HUES48 (cell line): ENCODE data around the gene PHLPP1.

Source experiments
- H3K27ac ChIP-seq: one replicate; pipeline ENCODE4 v1.7.0; 2013; ENCODE audit warnings: low read depth, low read length, inconsistent platforms
- H3K27me3 ChIP-seq: 2 replicates; pipeline ENCODE4 v1.6.1; 2013; ENCODE audit warnings: mild to moderate bottlenecking, low read length; ENCODE audit not compliant: control insufficient read depth, insufficient read depth
- H3K36me3 ChIP-seq: 2 replicates; pipeline ENCODE4 v1.6.1; 2013; ENCODE audit warnings: low read length; ENCODE audit not compliant: control insufficient read depth, insufficient read depth
- H3K4me1 ChIP-seq: 2 replicates; pipeline ENCODE4 v1.6.1; 2013; ENCODE audit warnings: mild to moderate bottlenecking, low read length; ENCODE audit not compliant: control insufficient read depth, insufficient read depth
- H3K4me3 ChIP-seq: 2 replicates; pipeline ENCODE4 v1.5.1; 2013; ENCODE audit warnings: mild to moderate bottlenecking, low read depth, low read length
- H3K9ac ChIP-seq: 2 replicates; pipeline ENCODE4 v1.6.1; 2013; ENCODE audit warnings: mild to moderate bottlenecking, low read depth, low read length, moderate library complexity
- H3K9me3 ChIP-seq: 2 replicates; pipeline ENCODE4 v1.6.1; 2013; ENCODE audit warnings: low read length; ENCODE audit not compliant: control insufficient read depth, insufficient read depth

Gene PHLPP1

DNA sequence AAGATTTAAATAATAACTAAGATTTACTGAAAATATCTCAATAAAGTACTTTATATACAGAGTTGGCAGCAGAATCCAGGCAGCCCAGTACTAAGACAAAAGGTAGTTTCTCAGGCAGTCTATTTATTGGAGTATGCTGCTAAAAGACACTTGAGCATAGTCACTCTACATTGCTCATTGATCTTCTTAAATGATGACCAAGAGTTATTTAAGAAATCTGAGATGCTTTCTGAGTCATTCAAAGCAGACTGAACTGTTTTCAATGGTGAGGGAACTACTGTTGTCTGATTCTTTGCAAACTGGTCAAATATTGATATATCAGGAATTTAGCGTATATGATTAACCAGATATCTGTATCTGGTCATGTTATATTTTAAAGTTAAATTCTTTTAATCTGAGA is 133.6 kb downstream of the PHLPP1 start:
- H3K27me3 ChIP-seq, result no peaks in the 10 kb centered on the region
- H3K4me3 ChIP-seq, result no peak overlapping the region
- H3K9ac ChIP-seq, result no peak overlapping the region
- no peaks in the 10 kb centered on the region for H3K9me3 ChIP-seq
- no peak overlapping the region for H3K27ac ChIP-seq
- no peaks in the 10 kb centered on the region for H3K36me3 ChIP-seq
- H3K4me1 ChIP-seq, result peaks cover 24% of the 10 kb centered on the region

DNA sequence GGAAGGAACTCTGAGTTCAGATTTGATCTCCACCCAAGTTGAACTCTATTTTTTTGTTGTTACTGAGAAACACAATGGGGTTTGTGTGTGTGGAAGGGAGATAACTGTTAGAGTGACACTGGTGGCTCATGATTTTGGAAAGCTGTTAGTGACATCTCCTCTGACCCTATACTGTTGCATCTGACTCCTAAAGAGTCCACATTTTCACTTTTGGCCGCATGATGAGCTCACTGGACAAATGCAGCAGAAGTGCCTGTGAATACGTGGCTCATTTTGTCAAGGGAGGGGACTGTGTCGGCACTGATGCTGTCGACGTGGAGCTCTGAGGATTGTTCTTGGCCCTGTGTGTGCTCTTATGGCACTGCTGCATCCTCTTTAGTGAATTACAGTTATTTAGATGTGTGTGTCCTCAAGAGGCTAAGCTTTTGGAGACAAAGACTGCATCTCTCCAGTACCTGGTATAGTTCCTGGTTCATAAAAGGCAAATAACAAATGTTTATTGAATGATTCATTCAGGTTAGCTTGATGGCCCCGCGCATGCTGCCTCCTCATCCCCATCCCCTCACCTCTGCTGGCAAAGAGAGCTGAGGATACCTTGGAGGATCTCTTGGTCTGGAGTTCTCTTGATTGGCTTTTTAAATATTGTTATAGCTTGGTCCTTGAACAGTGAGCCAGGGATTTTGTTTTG is 135.4 kb downstream of the PHLPP1 start:
- Histone ChIP-seq H3K4me1 (peaks cover 12% of the 10 kb centered on the region), H3K27ac (no peak overlapping the region), H3K36me3 (no peaks in the 10 kb centered on the region), H3K9me3 (no peaks in the 10 kb centered on the region), H3K9ac (no peak overlapping the region), H3K4me3 (no peak overlapping the region), H3K27me3 (no peaks in the 10 kb centered on the region)

DNA sequence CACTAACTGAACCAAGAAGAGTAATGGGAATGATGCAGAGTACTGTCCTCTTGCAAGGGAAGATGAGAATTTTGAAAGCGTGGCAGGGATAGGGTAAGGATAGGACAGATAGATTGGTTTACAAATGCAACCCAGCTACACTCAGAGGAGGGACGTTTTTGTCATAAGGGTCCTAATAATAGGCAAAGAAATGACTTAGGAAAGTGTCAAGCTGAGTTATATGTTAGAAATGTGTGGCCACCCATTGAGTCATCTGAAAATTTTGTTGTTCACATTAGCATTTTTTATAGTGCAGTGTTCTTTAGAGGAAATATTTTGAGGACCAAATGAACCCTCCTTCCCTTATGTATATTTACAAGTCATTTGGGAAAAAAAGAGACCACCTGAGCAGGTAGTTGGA is 137.5 kb downstream of the PHLPP1 start:
- Histone ChIP-seq H3K4me3 (no peak overlapping the region), H3K27me3 (no peaks in the 10 kb centered on the region), H3K4me1 (peaks cover 12% of the 10 kb centered on the region; the same call in 1 of the 2 replicates), H3K27ac (no peak overlapping the region), H3K9ac (no peak overlapping the region), H3K9me3 (no peaks in the 10 kb centered on the region), H3K36me3 (0 out of 2 replicates have a peak, but pooled peaks cover 3% of the 10 kb centered on the region)

DNA sequence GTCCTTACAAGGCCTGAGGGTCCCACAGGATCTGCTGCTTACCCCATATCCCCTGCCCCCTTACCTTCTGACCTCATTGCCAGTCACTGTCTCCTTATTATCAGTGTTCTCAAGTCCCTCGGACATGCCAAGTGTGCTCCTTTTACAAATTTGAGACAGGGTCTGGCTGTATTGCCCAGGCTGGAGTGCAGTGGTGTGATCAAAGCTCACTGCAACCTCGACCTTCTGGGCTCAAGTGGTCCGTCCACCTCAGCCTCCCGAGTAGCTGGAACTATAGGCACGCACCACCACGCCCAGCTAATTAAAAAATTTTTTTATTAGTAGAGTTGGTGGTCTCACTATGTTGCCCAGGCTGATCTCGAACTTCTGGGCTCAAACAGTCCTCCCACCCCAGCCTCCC is 141.0 kb downstream of the PHLPP1 start:
- Histone ChIP-seq H3K9ac (no peak overlapping the region), H3K9me3 (no peaks in the 10 kb centered on the region), H3K27me3 (no peaks in the 10 kb centered on the region), H3K27ac (no peak overlapping the region), H3K36me3 (peaks cover 15% of the 10 kb centered on the region), H3K4me3 (no peak overlapping the region), H3K4me1 (peaks cover 12% of the 10 kb centered on the region; the same call in 1 of the 2 replicates)

DNA sequence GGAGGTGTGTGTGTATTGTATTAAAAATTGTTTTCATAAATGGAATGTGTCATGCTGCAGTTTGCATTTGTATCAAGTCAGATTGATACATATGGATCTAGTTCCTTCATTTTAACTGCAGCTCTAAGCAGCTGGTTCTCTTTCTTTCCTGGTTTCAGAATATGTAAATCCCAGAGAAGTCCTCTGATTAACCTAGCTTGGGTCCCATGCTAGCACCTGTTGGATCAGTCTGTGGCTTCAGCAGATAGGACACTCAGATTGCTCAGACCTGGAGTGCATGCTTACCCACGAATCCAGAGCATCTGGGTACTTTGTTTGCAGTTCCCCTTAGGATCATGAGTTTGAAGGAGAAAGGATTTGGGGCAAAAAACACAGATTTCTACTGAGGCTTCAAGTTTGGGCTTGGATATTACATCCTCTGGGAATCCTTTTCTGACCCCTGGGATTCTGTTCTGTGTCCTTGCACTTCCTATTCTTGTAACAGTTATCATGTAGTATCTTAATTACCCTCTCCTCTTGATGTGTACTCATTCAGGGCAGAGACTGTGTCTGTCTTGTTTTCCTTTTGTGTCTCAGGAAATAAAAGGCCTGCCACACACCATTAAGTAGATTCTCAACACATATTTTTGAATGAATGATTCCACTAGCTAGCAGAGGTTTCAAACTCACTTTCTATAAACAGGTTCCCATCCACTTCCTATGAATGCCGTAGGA is 142.1 kb downstream of the PHLPP1 start:
- peaks cover 12% of the 10 kb centered on the region; the same call in 1 of the 2 replicates for H3K4me1 ChIP-seq
- no peak overlapping the region for H3K27ac ChIP-seq
- H3K4me3 ChIP-seq, result no peak overlapping the region
- H3K36me3 ChIP-seq, result peaks cover 20% of the 10 kb centered on the region
- no peak overlapping the region for H3K9ac ChIP-seq
- H3K27me3 ChIP-seq, result no peaks in the 10 kb centered on the region
- no peaks in the 10 kb centered on the region for H3K9me3 ChIP-seq

DNA sequence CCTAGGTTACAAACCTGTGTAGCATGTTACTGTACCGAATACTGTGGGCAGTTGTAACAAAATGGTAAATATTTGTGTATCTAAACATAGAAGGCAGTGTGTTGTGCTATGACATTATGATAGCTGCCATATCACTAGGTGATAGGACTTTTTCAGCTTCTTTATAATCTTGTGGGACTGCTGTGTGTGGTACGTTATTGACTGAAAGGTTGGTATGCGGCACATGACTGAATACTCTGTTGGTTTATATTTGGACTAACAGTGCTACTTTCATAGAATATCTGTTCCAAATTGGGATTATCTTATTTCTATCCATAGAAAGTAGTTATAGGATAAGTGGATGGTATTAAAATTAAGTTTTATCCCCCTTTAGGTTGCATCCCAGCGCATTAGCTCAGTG is 144.7 kb downstream of the PHLPP1 start:
- no peak overlapping the region for H3K9ac ChIP-seq
- H3K9me3 ChIP-seq, result no peaks in the 10 kb centered on the region
- H3K4me3 ChIP-seq, result no peak overlapping the region
- no peaks in the 10 kb centered on the region for H3K27me3 ChIP-seq
- peaks cover 23% of the 10 kb centered on the region for H3K36me3 ChIP-seq
- 0 out of 2 replicates have a peak, but pooled peaks cover 9% of the 10 kb centered on the region for H3K4me1 ChIP-seq
- no peak overlapping the region for H3K27ac ChIP-seq

DNA sequence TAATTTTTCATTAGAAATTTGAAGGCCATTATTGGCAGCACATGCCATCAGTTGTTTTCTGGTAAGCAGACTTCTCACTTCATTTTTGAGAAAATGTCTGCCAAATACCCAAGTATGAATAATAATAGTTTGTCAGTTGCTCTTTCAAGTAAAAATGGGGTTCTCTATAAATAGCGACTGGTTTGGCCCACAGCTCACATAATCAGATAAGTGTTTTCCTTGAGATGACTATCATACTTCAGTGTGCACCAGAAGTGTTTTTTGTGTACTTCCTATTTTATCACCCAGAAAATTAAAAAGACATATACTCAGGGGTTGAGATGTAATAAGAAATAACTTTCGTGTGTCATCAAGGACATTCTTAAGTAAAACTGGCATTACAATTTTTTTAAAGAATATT is 147.1 kb downstream of the PHLPP1 start:
- Histone ChIP-seq H3K9ac (no peak overlapping the region), H3K36me3 (peaks cover 25% of the 10 kb centered on the region), H3K4me1 (0 out of 2 replicates have a peak, but pooled peaks cover 3% of the 10 kb centered on the region), H3K4me3 (no peak overlapping the region), H3K27ac (no peak overlapping the region), H3K9me3 (no peaks in the 10 kb centered on the region), H3K27me3 (no peaks in the 10 kb centered on the region)

DNA sequence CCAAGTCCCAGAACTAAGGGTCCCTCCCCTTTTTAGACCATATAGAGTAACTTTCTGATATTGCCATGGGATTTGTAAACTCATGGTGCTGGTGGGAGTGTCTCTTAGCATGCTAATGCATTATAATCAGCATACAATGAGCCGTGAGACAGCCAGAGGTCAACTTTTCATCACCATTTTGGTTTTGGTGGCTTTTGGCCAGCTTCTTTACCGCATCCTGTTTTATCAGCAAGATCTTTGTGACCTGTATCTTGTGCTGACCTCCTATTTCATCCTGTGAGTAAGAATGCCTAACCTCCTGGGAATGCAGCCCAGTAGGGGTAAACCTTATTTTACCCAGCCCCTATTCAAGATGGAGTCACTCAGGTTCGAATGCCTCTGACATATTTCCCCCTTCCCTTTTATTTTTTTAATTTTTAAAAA is 148.2 kb downstream of the PHLPP1 start:
- H3K27ac ChIP-seq, result no peak overlapping the region
- H3K4me1 ChIP-seq, result 0 out of 2 replicates have a peak, but pooled peaks cover 2% of the 10 kb centered on the region
- H3K9me3 ChIP-seq, result no peaks in the 10 kb centered on the region
- H3K27me3 ChIP-seq, result no peaks in the 10 kb centered on the region
- no peak overlapping the region for H3K4me3 ChIP-seq
- H3K36me3 ChIP-seq, result peaks cover 26% of the 10 kb centered on the region
- H3K9ac ChIP-seq, result no peak overlapping the region

DNA sequence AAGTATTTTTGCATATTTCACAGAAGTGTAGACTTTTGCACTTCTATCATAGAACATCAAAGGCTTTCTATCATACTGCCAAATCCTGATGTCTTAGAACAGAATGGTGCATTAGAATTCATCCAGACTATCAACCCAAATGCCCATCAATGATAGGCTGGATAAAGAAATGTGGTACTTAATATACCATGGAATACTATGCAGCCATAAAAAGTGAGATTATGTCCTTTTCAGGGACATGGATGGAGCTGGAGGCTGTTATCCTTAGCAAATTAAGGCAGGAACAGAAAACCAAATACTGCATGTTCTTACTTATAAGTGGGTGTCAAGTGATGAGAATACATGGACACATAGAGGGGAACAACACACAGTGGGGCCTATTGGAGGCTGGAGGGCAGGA is 150.2 kb downstream of the PHLPP1 start:
- H3K27me3 ChIP-seq, result no peaks in the 10 kb centered on the region
- H3K9ac ChIP-seq, result no peak overlapping the region
- H3K4me1 ChIP-seq, result 0 out of 2 replicates have a peak, but pooled peaks cover 2% of the 10 kb centered on the region
- H3K27ac ChIP-seq, result no peak overlapping the region
- H3K4me3 ChIP-seq, result no peak overlapping the region
- no peaks in the 10 kb centered on the region for H3K9me3 ChIP-seq
- peaks cover 20% of the 10 kb centered on the region for H3K36me3 ChIP-seq

DNA sequence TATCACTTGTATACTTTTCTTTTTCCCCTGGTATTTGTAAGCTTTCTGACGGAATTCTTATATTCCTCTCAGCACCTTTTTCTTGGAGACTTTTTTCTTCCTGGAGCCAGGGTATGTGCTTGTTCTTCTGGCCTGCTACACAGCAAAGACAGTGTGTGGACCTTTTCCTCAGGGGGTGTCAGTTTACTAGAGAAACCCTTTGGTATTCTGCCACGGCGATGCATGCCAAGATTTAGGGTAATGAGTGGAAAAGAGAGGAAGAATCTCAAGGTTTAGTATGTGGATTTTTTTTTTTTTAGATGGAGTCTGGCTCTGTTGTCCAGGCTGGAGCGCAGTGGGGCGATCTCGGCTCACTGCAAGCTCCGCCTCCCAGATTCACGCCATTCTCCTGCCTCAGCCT is 152.2 kb downstream of the PHLPP1 start:
- Histone ChIP-seq H3K4me1 (0 out of 2 replicates have a peak, but pooled peaks cover 2% of the 10 kb centered on the region), H3K9me3 (no peaks in the 10 kb centered on the region), H3K36me3 (peaks cover 11% of the 10 kb centered on the region; the same call in 1 of the 2 replicates), H3K4me3 (no peak overlapping the region), H3K9ac (no peak overlapping the region), H3K27ac (no peak overlapping the region), H3K27me3 (no peaks in the 10 kb centered on the region)

DNA sequence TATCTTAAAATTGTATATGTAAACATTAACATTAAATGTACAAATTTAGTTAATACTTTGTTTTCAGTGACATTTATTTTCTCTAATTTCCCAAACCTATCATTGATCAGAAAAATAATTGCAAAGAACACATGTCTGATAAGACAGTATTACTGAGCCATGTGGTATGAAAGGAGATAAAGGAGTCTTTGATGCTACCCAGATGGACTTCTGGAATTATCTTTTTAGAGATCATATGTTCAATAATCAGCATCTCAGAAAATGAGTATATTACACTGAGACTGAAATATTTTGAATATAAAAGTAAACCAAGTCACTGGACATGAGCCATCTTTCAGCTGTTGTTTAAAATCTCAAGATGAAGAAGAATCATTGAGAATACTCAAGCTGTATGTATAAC is 153.3 kb downstream of the PHLPP1 start:
- Histone ChIP-seq H3K9me3 (no peaks in the 10 kb centered on the region), H3K4me3 (no peak overlapping the region), H3K27ac (no peak overlapping the region), H3K27me3 (no peaks in the 10 kb centered on the region), H3K9ac (no peak overlapping the region), H3K4me1 (0 out of 2 replicates have a peak, but pooled peaks cover 2% of the 10 kb centered on the region), H3K36me3 (peaks cover 9% of the 10 kb centered on the region; the same call in 1 of the 2 replicates)
